Measurements from ENCODE around the gene ST8SIA1.
"Not testable (repeated sequence)": the region's sequence is repeated elsewhere in the genome, so short reads cannot be mapped to it uniquely, and the experiment has no call there.

ST8SIA1 gene

GRCh38 chr12:22160396-22161003 lies 174.0 kb downstream of the ST8SIA1 start:
- no peak for DNase-seq

DNA sequence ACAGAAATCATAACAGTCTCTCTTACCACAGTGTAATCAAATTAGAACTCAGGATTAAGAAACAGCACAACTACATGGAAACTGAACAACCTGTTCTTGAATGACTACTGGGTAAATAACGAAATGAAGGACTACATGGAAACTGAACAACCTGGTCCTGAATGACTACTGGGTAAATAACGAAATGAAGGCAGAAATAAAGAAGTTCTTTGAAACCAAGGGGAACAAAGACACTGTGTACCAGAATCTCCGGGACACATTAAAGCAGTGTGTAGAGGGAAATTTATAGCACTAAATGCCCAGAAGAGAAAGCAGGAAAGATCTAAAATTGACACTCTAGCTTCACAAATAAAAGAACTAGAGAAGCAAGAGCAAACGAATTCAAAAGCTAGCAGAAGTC lies 185.2 kb downstream of the ST8SIA1 start:
- not testable (repeated sequence) for DNase-seq

- peak; percentile 5 to 6 for DNase-seq
Observed at GRCh38 chr12:22146686-22147085, 187.8 kb downstream of the ST8SIA1 start.
